GM12875 (cell line): ENCODE data around the gene IKZF2.
A peak's percentile ranks its signal among the peaks of the same experiment; 100 is the strongest.

Experiments used
- H3K4me3 ChIP-seq: one replicate; pipeline ENCODE4 v1.5.1; 2011; ENCODE audit warnings: low read depth, low read length, control low read depth
- TF ChIP-seq, protein P1 (sequence below): IDR thresholded peaks from 2 replicates; pipeline ENCODE4 v1.5.1; 2011; ENCODE audit warnings: low read depth, mild to moderate bottlenecking, control low read depth, inconsistent platforms, low read length, moderate library complexity, borderline replicate concordance; ENCODE audit not compliant: insufficient read depth

The IKZF2 gene

GRCh38 chr2:213151437-213152064 lies at the start of gene IKZF2:
Gene IKZF2 (minus strand): TSS chr2:213151612. CDS start chr2:213148629, 2,983 bp downstream.
- TF ChIP-seq, protein P1, sequence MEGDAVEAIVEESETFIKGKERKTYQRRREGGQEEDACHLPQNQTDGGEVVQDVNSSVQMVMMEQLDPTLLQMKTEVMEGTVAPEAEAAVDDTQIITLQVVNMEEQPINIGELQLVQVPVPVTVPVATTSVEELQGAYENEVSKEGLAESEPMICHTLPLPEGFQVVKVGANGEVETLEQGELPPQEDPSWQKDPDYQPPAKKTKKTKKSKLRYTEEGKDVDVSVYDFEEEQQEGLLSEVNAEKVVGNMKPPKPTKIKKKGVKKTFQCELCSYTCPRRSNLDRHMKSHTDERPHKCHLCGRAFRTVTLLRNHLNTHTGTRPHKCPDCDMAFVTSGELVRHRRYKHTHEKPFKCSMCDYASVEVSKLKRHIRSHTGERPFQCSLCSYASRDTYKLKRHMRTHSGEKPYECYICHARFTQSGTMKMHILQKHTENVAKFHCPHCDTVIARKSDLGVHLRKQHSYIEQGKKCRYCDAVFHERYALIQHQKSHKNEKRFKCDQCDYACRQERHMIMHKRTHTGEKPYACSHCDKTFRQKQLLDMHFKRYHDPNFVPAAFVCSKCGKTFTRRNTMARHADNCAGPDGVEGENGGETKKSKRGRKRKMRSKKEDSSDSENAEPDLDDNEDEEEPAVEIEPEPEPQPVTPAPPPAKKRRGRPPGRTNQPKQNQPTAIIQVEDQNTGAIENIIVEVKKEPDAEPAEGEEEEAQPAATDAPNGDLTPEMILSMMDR: no peak

DNA sequence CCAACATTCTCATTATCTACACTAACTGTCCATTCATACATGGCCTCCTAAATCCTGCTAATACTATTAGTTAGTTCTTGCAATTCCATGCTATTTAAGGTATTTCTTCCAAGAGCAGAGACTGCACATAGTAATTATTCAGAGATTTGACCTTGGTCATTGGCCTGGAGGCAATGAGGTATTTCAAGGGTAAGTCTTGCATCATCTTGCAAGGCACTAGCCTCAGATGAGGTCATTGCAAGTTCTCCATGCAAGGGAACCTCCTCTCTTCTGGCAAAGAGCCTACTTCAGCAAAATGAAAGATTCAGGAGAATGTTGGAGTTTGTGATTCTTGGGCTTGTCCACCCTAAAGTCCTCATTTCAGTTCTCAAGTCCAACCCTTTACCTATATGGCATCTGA lies 48.5 kb upstream of the IKZF2 start:
- H3K4me3 ChIP-seq: no peak overlapping the region
- TF ChIP-seq, protein P1: no peak

More at GRCh38 chr2:213151437-213152064, at the start of gene IKZF2:
- H3K4me3 ChIP-seq: peak within 1 kb of the TSS; percentile 80

- TF ChIP-seq, protein P1: no peak
- no peak overlapping the region for H3K4me3 ChIP-seq
Measured at GRCh38 chr2:213189001-213189899, 37.8 kb upstream of the IKZF2 start.

DNA sequence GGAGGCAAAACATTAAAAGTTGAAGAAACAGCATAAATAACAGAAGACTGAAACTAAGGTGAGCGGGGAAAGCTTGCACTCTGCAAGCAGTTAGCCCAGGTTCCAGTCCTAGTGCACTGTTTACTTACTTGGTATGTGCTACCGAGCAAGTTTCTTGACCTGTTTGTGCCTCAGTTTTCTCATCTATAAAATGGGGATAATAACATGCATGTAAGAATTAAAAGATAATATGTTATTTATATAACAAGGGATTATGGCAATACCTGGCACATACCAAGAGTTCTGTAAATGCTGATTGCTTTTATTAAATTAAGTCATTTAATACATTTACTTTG lies 37.1 kb upstream of the IKZF2 start:
- H3K4me3 ChIP-seq: no peak overlapping the region
- TF ChIP-seq, protein P1: no peak

- H3K4me3 ChIP-seq: no peak overlapping the region
- TF ChIP-seq, protein P1: no peak
Measured at GRCh38 chr2:213187833-213188532, 36.6 kb upstream of the IKZF2 start.

DNA sequence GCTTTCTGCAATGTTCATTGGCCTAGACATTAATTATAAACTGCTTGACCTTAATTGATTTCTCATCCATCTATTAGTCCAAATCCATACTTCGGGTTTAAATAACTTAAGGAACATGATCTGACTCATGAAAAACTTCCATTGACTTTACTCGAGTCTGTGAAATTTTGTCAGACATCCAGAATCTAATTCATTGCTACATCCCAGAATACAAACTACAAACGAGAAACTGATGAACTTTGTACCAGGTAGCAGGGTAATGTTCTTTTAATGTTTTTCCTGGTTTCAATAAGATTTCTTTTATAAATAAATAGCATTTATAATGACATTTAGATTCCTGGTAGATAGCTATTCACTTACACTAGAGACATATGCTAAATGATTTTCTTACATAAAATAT lies 36.0 kb upstream of the IKZF2 start:
- TF ChIP-seq, protein P1: no peak
- no peak overlapping the region for H3K4me3 ChIP-seq
